Stimulated activated CD4-positive, alpha-beta T cell treated with anti-CD3 and anti-CD28 coated beads, TNF-alpha, amount 100 ng/mL, for 24 hours (primary cell): Measurements from ENCODE around the gene STPG1.

ENCODE experiments used
- DNase-seq, 3 experiments: peaks; one replicate each; pipeline ENCODE4 v3.0.0-alpha.2; 2020; ENCODE audit warnings: low read depth in 3 of 3

STPG1 gene

GRCh38 chr1:24317956-24318614, 95.5 kb downstream of the STPG1 start:
- no peak for DNase-seq

GRCh38 chr1:24317081-24317480, 96.5 kb downstream of the STPG1 start:
- DNase-seq, result no peak

- DNase-seq, result no peak
Measured at GRCh38 chr1:24316645-24317044, 96.9 kb downstream of the STPG1 start.

- DNase-seq, result no peak
Measured at GRCh38 chr1:24315391-24315790, 98.2 kb downstream of the STPG1 start.

- DNase-seq, result no peak
Measured at GRCh38 chr1:24311741-24312140, 101.8 kb downstream of the STPG1 start.

- DNase-seq, result no peak
Measured at GRCh38 chr1:24311234-24311633, 102.3 kb downstream of the STPG1 start.

GRCh38 chr1:24309762-24310485, 103.7 kb downstream of the STPG1 start:
- no peak for DNase-seq

- no peak for DNase-seq
Measured at GRCh38 chr1:24308365-24309015, 105.1 kb downstream of the STPG1 start.
